NT2/D1 (cell line): ENCODE results near the gene NEGR1.

Experiments used
- SUZ12 ChIP-seq: IDR thresholded peaks from 2 replicates; pipeline ENCODE4 v1.6.1; 2011; ENCODE audit not compliant: insufficient read length, insufficient read depth; ENCODE audit errors: extremely low read depth
- YY1 ChIP-seq: IDR thresholded peaks from 2 replicates; pipeline ENCODE4 v1.6.1; 2011; ENCODE audit not compliant: insufficient read length, insufficient read depth

DNA sequence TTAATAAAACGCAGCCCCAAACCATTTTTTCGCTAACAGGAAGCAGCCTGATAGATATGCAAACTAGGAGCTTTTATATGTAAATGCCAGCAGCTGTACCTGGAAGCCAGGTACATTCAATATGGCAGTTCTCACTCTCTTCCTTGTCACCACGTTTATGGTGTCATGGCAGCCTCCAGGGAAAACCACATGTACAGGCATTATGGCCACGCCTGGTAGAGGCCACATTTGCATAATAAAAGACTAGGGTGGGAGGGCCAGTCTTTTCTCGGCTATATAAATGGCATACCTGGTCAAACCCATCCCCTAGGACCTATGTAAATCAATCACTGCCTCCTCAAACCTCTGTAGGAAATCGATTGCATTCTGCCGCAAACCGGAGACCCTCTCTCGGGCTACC, 247.5 kb downstream of the NEGR1 start:
- TF ChIP-seq YY1 (no peak), SUZ12 (no peak)
